ENCODE measurements around the gene SPTBN1.

Gene SPTBN1

GRCh38 chr2:54534221-54534620 lies 78.1 kb downstream of the SPTBN1 start:
- DNase-seq = no peak

GRCh38 chr2:54534625-54535024 lies 78.5 kb downstream of the SPTBN1 start:
- DNase-seq = no peak

- DNase-seq = no peak
These were observed 79.6 kb downstream of the SPTBN1 start for GRCh38 chr2:54535599-54536195.

- no peak for DNase-seq
These were observed 80.6 kb downstream of the SPTBN1 start for GRCh38 chr2:54536720-54537119.

GRCh38 chr2:54538537-54538936 lies 82.4 kb downstream of the SPTBN1 start:
- DNase-seq = no peak

GRCh38 chr2:54539683-54540082 lies 83.6 kb downstream of the SPTBN1 start:
- DNase-seq = no peak

- no peak for DNase-seq
These were observed 84.1 kb downstream of the SPTBN1 start for GRCh38 chr2:54540194-54540593.

- no peak for DNase-seq
These were observed 85.9 kb downstream of the SPTBN1 start for GRCh38 chr2:54541995-54542394.

GRCh38 chr2:54543733-54544396 lies 87.7 kb downstream of the SPTBN1 start:
- no peak for DNase-seq

GRCh38 chr2:54545702-54546450 lies 89.7 kb downstream of the SPTBN1 start:
- DNase-seq = no peak

GRCh38 chr2:54546518-54546917 lies 90.4 kb downstream of the SPTBN1 start:
- no peak for DNase-seq

- no peak for DNase-seq
These were observed 91.0 kb downstream of the SPTBN1 start for GRCh38 chr2:54546923-54547720.

- no peak for DNase-seq
These were observed 93.3 kb downstream of the SPTBN1 start for GRCh38 chr2:54549430-54549829.

GRCh38 chr2:54549917-54550518 lies 93.9 kb downstream of the SPTBN1 start:
- no peak for DNase-seq

- DNase-seq = no peak
These were observed 94.4 kb downstream of the SPTBN1 start for GRCh38 chr2:54550547-54550946.

- DNase-seq = no peak
These were observed 95.1 kb downstream of the SPTBN1 start for GRCh38 chr2:54551123-54551756.

GRCh38 chr2:54553075-54553474 lies 96.9 kb downstream of the SPTBN1 start:
- DNase-seq = no peak

- DNase-seq = no peak
These were observed 97.6 kb downstream of the SPTBN1 start for GRCh38 chr2:54553775-54554174.

- no peak for DNase-seq
These were observed 99.3 kb downstream of the SPTBN1 start for GRCh38 chr2:54555318-54555837.

GRCh38 chr2:54556621-54557121 lies 100.5 kb downstream of the SPTBN1 start:
- DNase-seq = no peak

GRCh38 chr2:54557211-54557600 lies 101.1 kb downstream of the SPTBN1 start:
- no peak for DNase-seq

- DNase-seq = no peak
These were observed 101.6 kb downstream of the SPTBN1 start for GRCh38 chr2:54557601-54558187.

Data from NK-92 treated with Interleukin-12 subunit alpha and Interleukin-12 subunit beta, amount 100 ng/mL, for 24 hours (cell line).